Subcutaneous abdominal adipose tissue (tissue), 5 donors: ENCODE measurements around the gene SSTR5.

Experiments
- H3K27ac ChIP-seq: one replicate; pipeline ENCODE4 v1.7.0; 2013; ENCODE audit warnings: low read depth, mild to moderate bottlenecking, inconsistent platforms, low read length, moderate library complexity
- H3K27me3 ChIP-seq, 5 donors: one replicate each; pipeline ENCODE4 v1.7.0; 2013; ENCODE audit warnings: low read length in 5 of 5, inconsistent platforms in 1 of 5; ENCODE audit not compliant: control insufficient read depth in 5 of 5, insufficient read depth in 4 of 5
- H3K36me3 ChIP-seq, 5 donors: one replicate each; pipeline ENCODE4 v1.7.0; 2013; ENCODE audit warnings: low read length in 5 of 5; ENCODE audit not compliant: control insufficient read depth in 5 of 5, insufficient read depth in 5 of 5
- H3K4me1 ChIP-seq, 5 donors: one replicate each; pipeline ENCODE4 v1.7.0; 2013; ENCODE audit warnings: low read length in 5 of 5, mild to moderate bottlenecking in 3 of 5, moderate library complexity in 1 of 5; ENCODE audit not compliant: control insufficient read depth in 5 of 5, insufficient read depth in 5 of 5
- H3K4me3 ChIP-seq, 5 donors: one replicate each; pipeline ENCODE4 v1.7.0; 2013; ENCODE audit warnings: low read length in 5 of 5, low read depth in 1 of 5
- H3K9ac ChIP-seq, 5 donors: one replicate each; pipeline ENCODE4 v1.7.0; 2013; ENCODE audit warnings: low read length in 5 of 5, mild to moderate bottlenecking in 4 of 5, moderate library complexity in 3 of 5
- H3K9me3 ChIP-seq, 5 donors: one replicate each; pipeline ENCODE4 v1.7.0; 2013; ENCODE audit warnings: low read length in 5 of 5; ENCODE audit not compliant: control insufficient read depth in 5 of 5
- donor health status: healthy.
- donor health status: healthy.
- donor health status: healthy.
- donor health status: healthy.
- donor health status: healthy.

Gene SSTR5

DNA sequence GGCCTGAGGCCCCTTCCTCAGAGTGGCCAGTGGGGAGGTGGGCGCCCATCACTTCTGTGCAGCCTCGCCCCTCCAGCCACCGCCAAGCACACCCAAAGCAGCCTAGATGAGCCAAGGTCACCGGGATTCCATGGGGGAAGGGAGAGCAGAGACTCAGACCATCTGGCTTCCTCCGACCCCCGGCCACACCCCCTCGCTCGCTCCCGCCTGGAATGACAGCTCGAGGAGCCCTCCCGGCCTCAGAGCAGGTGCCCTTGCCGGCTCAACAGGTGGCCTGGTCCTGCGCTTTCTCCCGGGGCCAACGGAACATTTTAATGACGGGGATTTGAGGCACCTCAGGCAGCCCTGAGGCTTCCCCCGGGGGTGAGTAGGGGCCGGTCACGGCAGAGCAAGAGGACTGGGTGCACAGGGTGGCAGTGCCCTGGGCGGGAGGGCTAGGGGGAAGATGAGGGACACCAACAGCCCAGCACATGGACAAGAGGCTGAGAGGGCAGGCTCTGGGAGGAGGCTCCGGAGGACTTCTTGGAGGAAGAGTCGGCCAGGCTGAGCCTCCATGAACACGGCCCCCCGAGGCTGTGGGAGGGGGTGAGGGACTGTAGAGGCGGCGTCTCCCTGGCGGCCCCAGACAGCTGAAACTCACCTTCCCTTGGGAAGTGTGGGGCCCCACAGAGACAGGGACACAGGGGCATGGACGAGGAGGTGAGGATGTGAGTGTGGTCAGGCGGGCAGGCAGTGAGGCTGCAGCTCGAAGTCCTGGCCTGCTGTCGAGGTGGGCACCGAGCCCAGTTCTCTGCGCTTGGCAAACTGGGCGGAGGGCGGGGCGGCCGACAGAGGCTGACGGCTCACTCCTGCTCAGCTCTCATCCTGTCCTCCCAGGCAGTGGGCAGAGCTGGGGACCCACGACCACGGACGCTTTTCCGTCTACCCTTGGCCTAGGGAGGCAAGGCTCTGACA, 36.0 kb downstream of the SSTR5 start:
- peaks cover 53 to 71% (median 65%) of the 10 kb centered on the region in 5 donors for H3K27me3 ChIP-seq
- no peak overlapping the region for H3K4me3 ChIP-seq

DNA sequence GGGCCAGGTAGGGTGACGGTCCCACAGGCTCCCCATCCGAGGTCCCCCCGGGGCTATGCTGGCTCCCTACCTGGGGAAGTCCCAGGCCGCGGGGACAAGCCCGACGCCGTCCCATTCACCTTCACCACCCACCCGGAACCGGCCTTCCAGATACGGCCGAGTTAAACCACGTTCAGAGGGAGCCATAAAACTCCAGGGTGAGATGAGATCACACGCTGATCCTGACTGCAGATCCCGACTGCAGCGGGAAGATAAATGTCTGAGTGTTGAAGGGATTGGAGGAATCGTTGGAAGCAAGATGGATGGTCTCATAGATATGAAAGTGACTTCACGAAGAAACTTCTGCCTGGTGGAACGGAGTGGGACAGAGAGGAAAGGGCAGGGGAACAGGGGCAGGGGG, 37.1 kb downstream of the SSTR5 start:
- no peak overlapping the region for H3K9ac ChIP-seq
- H3K4me3 ChIP-seq, result no peak overlapping the region
- H3K9me3 ChIP-seq, result peaks cover 0 to 3% (median 0%) of the 10 kb centered on the region in 5 donors
- H3K36me3 ChIP-seq, result no peaks in the 10 kb centered on the region
- no peak overlapping the region for H3K27ac ChIP-seq
- H3K4me1 ChIP-seq, result no peaks in the 10 kb centered on the region
- H3K27me3 ChIP-seq, result peaks cover 50 to 70% (median 60%) of the 10 kb centered on the region in 5 donors

More for the DNA sequence above, 36.0 kb downstream of the SSTR5 start:
- no peak overlapping the region for H3K9ac ChIP-seq
- no peaks in the 10 kb centered on the region for H3K4me1 ChIP-seq
- H3K9me3 ChIP-seq, result peaks cover 0 to 3% (median 0%) of the 10 kb centered on the region in 5 donors
- no peak overlapping the region for H3K27ac ChIP-seq
- H3K36me3 ChIP-seq, result no peaks in the 10 kb centered on the region

DNA sequence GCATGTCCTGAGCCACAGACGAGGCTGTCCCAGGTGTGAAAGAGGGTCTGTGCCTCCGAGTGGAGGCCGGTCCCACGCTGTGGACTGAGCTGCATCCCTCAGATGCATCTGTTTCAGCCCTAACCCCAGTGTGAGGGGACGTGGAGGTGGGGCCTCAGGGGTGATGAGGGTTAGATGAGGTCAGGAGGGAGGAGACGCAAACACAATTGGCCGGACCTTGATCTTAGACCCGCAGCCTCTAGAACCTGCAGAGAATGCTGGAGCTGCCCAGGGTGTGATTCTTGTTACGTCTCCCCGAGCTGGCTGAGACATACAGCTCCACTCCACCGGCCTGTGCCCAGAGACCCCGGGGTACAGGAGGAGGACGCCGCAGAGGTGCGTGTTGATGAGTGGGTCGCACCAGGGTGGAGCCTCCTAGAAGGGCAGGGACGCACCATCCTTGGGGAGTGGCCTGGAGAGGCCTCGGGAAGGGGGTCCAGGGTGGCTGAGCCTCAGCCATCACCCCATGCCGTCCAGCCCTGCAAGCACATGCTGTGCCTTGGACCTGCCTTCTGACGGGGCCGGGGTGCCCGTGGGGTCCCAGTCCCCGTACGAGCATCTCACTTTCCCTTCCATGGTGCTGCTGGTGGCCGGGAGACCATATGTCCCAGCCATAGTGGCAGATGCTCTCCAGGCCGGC, 40.1 kb downstream of the SSTR5 start:
- H3K4me3 ChIP-seq, result no peak overlapping the region
- H3K9ac ChIP-seq, result no peak overlapping the region
- H3K4me1 ChIP-seq, result no peaks in the 10 kb centered on the region
- H3K27me3 ChIP-seq, result peaks cover 37 to 63% (median 48%) of the 10 kb centered on the region in 5 donors
- no peak overlapping the region for H3K27ac ChIP-seq
- no peaks in the 10 kb centered on the region for H3K36me3 ChIP-seq
- peaks cover 0 to 3% (median 0%) of the 10 kb centered on the region in 5 donors for H3K9me3 ChIP-seq

- H3K27ac ChIP-seq, result no peak overlapping the region
- no peak overlapping the region for H3K9ac ChIP-seq
- H3K4me1 ChIP-seq, result no peaks in the 10 kb centered on the region
- H3K36me3 ChIP-seq, result no peaks in the 10 kb centered on the region
- no peak overlapping the region for H3K4me3 ChIP-seq
- H3K9me3 ChIP-seq, result peaks cover 0 to 3% (median 0%) of the 10 kb centered on the region in 5 donors
- peaks cover 32 to 58% (median 43%) of the 10 kb centered on the region in 5 donors for H3K27me3 ChIP-seq
These were observed 40.9 kb downstream of the SSTR5 start for GRCh38 chr16:1113489-1113888.

GRCh38 chr16:1113889-1114526, 41.5 kb downstream of the SSTR5 start:
- Histone ChIP-seq H3K9ac (no peak overlapping the region), H3K9me3 (peaks cover 0 to 3% (median 0%) of the 10 kb centered on the region in 5 donors), H3K36me3 (no peaks in the 10 kb centered on the region), H3K27ac (no peak overlapping the region), H3K4me3 (no peak overlapping the region), H3K27me3 (peaks cover 30 to 57% (median 43%) of the 10 kb centered on the region in 5 donors), H3K4me1 (no peaks in the 10 kb centered on the region)

GRCh38 chr16:1116693-1117077, 44.1 kb downstream of the SSTR5 start:
- Histone ChIP-seq H3K36me3 (no peaks in the 10 kb centered on the region), H3K27ac (no peak overlapping the region), H3K4me3 (no peak overlapping the region), H3K9me3 (no peaks in the 10 kb centered on the region), H3K4me1 (no peaks in the 10 kb centered on the region), H3K9ac (no peak overlapping the region), H3K27me3 (peaks cover 27 to 61% (median 33%) of the 10 kb centered on the region in 5 donors)

GRCh38 chr16:1117176-1117900, 44.8 kb downstream of the SSTR5 start:
- Histone ChIP-seq H3K27me3 (peaks cover 27 to 61% (median 36%) of the 10 kb centered on the region in 5 donors), H3K36me3 (no peaks in the 10 kb centered on the region), H3K27ac (no peak overlapping the region), H3K9me3 (no peaks in the 10 kb centered on the region), H3K9ac (no peak overlapping the region), H3K4me3 (no peak overlapping the region), H3K4me1 (no peaks in the 10 kb centered on the region)

DNA sequence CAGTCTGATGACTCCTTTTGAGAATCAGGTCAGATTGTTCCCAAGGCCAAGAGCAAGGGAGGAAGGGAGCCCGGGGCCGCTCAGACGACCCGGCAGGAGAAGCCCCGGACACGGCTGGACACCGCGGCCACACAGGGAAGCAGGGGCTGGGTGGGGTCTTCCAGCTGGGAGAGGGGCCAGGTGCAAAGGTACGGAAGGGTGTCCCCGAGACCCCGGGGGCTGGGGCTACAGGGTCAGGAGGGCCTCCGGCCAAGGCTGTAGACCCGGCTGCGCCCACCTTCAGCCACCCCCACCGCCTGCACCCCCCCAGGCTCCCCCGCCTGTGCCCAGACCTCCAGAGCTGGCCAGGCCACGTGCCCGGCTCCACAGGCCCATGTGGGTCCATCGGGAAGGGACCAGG, 45.4 kb downstream of the SSTR5 start:
- Histone ChIP-seq H3K9ac (no peak overlapping the region), H3K36me3 (no peaks in the 10 kb centered on the region), H3K9me3 (no peaks in the 10 kb centered on the region), H3K4me3 (no peak overlapping the region), H3K27ac (no peak overlapping the region), H3K27me3 (peaks cover 27 to 60% (median 33%) of the 10 kb centered on the region in 5 donors), H3K4me1 (no peaks in the 10 kb centered on the region)

DNA sequence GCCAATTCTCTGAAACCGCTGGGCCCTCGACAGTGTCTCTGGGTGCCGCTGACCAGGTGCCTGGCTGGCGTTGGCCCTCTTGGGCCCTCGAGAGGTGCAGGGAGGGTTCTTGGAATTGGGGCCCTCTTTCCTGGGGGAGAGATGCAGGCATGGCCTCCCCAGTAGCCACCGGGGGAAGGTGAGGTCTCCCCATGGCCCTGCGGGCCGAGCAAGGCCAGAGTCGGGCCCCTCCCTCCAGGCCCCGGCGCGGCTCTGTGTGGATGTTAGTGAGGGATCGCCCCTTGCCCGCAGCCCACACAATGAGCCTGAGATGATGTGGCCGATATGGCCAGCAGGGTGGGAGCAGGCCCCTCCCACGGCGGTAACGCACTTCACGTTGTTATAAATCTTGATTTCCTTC, 46.6 kb downstream of the SSTR5 start:
- H3K9me3 ChIP-seq, result no peaks in the 10 kb centered on the region
- no peak overlapping the region for H3K4me3 ChIP-seq
- H3K9ac ChIP-seq, result no peak overlapping the region
- H3K27me3 ChIP-seq, result peaks cover 32 to 61% (median 33%) of the 10 kb centered on the region in 5 donors
- H3K27ac ChIP-seq, result no peak overlapping the region
- no peaks in the 10 kb centered on the region for H3K4me1 ChIP-seq
- no peaks in the 10 kb centered on the region for H3K36me3 ChIP-seq
